Stimulated activated CD4-positive, alpha-beta T cell treated with anti-CD3 and anti-CD28 coated beads, Interleukin-2, amount 100 ng/mL, for 24 hours (primary cell): Measurements from ENCODE around the gene SPIN1.

Source experiments
- DNase-seq, 2 donors: peaks; one replicate each; pipeline ENCODE4 v3.0.0-alpha.2; 2020

SPIN1 gene

GRCh38 chr9:88388886-88389605 is 802 bp downstream of the SPIN1 start:
- peak; percentile 42 to 49 for DNase-seq

- no peak for DNase-seq
Measured at GRCh38 chr9:88390371-88390990, 2.2 kb downstream of the SPIN1 start.

- no peak for DNase-seq
Measured at GRCh38 chr9:88391236-88391635, 3.0 kb downstream of the SPIN1 start.

- DNase-seq = no peak
Measured at GRCh38 chr9:88391921-88392320, 3.7 kb downstream of the SPIN1 start.

- DNase-seq = no peak
Measured at GRCh38 chr9:88392549-88392948, 4.3 kb downstream of the SPIN1 start.

GRCh38 chr9:88396836-88397577 is 8.8 kb downstream of the SPIN1 start:
- no peak for DNase-seq

GRCh38 chr9:88398016-88398415 is 9.8 kb downstream of the SPIN1 start:
- no peak for DNase-seq

GRCh38 chr9:88399966-88400365 is 11.7 kb downstream of the SPIN1 start:
- no peak for DNase-seq

- no peak for DNase-seq
Measured at GRCh38 chr9:88403340-88403739, 15.1 kb downstream of the SPIN1 start.

- DNase-seq = no peak
Measured at GRCh38 chr9:88406051-88406450, 17.8 kb downstream of the SPIN1 start.

- no peak for DNase-seq
Measured at GRCh38 chr9:88411471-88411870, 23.2 kb downstream of the SPIN1 start.

- no peak for DNase-seq
Measured at GRCh38 chr9:88414298-88414697, 26.1 kb downstream of the SPIN1 start.

- no peak for DNase-seq
Measured at GRCh38 chr9:88418025-88418424, 29.8 kb downstream of the SPIN1 start.

- DNase-seq = peak; percentile 14 to 23
Measured at GRCh38 chr9:88418715-88419540, 30.7 kb downstream of the SPIN1 start.

GRCh38 chr9:88420227-88420626 is 32.0 kb downstream of the SPIN1 start:
- no peak for DNase-seq

- no peak for DNase-seq
Measured at GRCh38 chr9:88421348-88421747, 33.1 kb downstream of the SPIN1 start.

- DNase-seq = no peak
Measured at GRCh38 chr9:88425538-88425950, 37.3 kb downstream of the SPIN1 start.

- no peak for DNase-seq
Measured at GRCh38 chr9:88426651-88427050, 38.4 kb downstream of the SPIN1 start.

GRCh38 chr9:88429595-88430430 is 41.6 kb downstream of the SPIN1 start:
- no peak for DNase-seq

- no peak for DNase-seq
Measured at GRCh38 chr9:88433583-88434255, 45.5 kb downstream of the SPIN1 start.

- DNase-seq = no peak
Measured at GRCh38 chr9:88435336-88435735, 47.1 kb downstream of the SPIN1 start.

GRCh38 chr9:88436379-88436778 is 48.1 kb downstream of the SPIN1 start:
- DNase-seq = no peak
